NT2/D1 (cell line): ENCODE measurements around the gene PARP3.

Experiments used
- SUZ12 ChIP-seq: IDR thresholded peaks from 2 replicates; pipeline ENCODE4 v1.6.1; 2011; ENCODE audit not compliant: insufficient read length, insufficient read depth; ENCODE audit errors: extremely low read depth
- YY1 ChIP-seq: IDR thresholded peaks from 2 replicates; pipeline ENCODE4 v1.6.1; 2011; ENCODE audit not compliant: insufficient read length, insufficient read depth
- ZNF274 ChIP-seq: IDR thresholded peaks from 2 replicates; pipeline ENCODE4 v1.6.1; 2011; ENCODE audit warnings: mild to moderate bottlenecking, low read depth, low read length

DNA sequence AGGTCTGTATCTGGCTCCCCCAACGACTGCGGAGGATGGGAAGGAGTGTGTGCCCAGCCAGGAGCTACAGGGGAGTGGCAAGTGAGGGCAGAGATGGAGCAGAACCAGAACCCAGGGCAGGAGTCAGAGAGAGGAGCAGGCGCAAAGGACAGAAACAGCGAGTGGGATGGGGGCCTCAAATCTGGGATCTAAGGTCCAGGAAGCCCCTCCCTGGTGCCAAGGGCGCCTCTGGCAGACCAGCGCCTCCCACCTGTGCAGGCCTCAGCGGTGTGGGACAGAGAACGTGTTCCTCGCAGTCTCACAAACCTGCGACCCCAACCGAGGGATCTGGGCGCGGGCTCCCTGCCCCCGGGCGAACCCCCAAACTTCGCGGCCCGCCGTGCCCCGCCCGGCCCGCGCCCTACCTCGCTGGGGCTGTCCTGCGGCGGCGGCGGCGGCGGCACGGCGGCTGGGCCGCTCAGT, 24.8 kb downstream of the PARP3 start:
- TF ChIP-seq ZNF274, result no peak
- no peak for TF ChIP-seq SUZ12
- TF ChIP-seq YY1, result no peak
